GM21529 (cell line): ENCODE results near the gene DSCAML1.
"Not testable (repeated sequence)": the region's sequence is repeated elsewhere in the genome, so short reads cannot be mapped to it uniquely, and the experiment has no call there.

ENCODE experiments used
- ATAC-seq: cut with Tn5 transposase; IDR thresholded peaks from one replicate; pipeline ENCODE4 v1.9.1; 2021; ENCODE audit not compliant: unreplicated experiment

DSCAML1 gene

DNA sequence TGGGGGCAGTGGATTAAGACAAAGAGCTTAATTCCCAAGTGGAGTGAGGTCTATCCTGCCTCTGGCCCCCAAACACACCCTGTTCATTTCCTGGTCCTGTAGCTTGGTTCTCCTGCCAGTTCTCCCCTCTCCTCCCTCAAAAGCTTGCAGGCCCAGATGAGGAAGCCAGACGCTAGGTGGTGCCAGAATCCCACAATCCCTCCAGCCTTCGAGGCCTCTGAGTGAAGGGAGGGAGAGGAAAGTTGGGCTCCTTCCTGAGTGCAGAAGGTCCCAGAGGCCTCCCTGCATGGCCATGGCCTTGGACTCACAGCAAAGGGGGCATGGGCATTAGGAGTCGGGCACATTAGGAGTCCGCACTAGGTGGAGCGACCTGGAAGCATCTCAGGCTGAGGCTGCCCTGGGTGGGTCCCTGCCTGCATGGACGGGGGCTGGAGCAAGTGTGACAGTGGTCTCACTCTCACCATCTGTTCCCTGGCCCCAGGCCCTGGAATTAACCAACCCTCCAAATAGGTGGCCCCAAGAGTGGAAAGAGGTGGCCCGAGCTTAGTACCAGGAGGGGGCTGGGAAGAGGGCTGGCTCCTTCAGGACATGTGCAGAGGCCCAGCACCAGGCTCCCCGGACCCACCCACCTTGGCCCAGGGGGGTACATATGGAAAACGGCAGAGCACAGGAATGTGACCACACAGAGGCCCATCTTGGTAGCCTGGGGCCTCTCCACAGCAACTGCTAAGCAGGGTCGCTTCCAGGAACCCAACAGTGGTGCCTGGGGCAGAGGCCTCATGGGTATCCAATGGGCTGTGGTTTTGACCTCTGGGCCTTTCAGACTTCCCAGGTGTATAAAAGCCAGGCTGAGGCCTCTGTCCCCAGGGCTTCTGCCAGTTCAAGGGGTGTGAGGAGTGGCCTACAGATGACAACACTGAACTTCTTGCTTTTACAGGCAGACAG lies 22.4 kb upstream of the DSCAML1 start:
- no peak for ATAC-seq

- ATAC-seq = peak; percentile 6
Observed at GRCh38 chr11:117818041-117818873, 21.2 kb upstream of the DSCAML1 start.

DNA sequence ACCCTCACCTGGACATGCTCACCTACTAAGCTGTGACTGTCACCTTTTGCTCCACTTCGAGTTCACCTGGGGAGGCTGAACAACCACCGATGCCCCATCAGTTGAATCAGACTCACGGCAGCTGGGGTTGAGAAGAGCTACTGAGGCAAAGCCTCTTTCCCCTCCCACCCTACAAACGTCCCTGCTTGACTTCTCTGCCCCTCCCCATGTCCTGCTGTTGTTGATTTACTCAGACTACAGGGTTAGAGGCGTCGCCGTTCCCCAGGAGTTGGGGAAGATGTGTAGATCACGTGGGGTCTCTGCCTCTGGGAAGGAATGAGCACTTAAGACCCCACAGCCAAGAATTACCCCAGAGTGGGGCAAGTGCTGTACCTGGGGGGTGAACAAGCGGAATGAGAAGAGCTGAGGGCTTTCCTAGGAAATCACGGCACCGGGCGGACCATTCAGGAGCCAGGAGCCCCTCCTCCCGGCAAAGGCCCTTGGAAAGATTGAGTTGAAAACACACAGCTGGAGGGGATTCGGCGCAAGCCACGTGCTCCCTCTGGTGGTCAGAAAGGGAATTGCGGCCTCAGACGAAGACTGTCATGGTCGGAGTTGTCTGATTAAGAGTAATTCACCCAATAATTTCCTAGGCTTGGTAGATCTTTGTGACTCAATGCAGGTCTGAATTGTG lies 20.5 kb upstream of the DSCAML1 start:
- peak; percentile 28 for ATAC-seq

- no peak for ATAC-seq
Observed at GRCh38 chr11:117816846-117817367, 19.9 kb upstream of the DSCAML1 start.

GRCh38 chr11:117816151-117816741 lies 19.2 kb upstream of the DSCAML1 start:
- no peak for ATAC-seq

DNA sequence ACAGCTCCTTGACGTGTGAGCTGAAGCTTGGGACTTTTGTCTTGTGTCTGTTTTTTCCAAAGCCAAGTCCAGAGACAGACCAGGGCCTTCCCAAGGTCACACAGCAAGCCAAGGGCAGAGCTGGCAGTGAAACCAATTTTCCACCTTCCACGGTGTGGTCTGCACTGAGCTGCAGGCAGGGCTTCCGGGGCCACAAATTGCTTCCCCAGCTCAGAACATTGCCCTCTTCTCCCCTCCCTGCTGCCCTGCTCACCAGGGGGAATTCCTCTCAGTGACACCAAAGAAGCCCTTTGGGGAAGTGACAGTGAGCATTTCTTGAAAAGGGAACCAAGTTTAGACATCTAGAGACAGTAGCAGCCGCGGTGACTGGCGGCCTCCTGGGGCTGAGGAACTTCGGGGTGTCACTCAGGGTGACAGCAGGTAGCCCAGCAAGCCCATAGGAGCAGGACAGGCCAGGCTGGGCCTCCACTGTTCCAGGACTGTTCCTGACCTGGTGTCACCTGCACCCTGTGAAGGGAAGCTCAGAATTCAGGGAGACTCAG lies 18.3 kb upstream of the DSCAML1 start:
- ATAC-seq = peak; percentile 68

DNA sequence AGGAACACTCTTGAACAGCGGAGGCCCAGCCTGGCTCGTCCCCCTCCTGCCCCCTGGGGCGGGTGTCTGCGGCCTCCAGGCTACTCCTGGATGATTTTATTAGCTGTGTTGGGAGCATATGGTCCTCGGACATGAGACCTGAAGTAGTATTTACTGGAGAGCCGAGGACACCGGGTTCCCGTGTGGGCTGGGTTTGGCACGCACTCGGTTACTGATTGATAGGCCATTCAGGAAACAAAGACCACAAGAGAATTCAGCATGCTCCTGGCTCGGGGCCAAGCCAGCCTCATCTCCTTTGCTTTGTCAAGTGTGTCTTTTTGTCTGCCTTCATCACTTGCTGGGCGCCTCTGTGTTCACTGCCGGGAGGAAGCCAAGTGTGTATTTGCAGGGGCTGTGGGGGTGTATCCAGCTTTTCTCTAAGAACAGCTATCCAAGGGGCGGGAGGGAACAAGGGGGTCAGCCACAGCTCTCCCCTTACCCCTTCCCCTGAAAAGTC lies 17.8 kb upstream of the DSCAML1 start:
- peak; percentile 45 for ATAC-seq

GRCh38 chr11:117814204-117814765 lies 17.3 kb upstream of the DSCAML1 start:
- ATAC-seq = no peak

- ATAC-seq = not testable (repeated sequence)
Observed at GRCh38 chr11:117810056-117810451, 13.0 kb upstream of the DSCAML1 start.

GRCh38 chr11:117809236-117810055 lies 12.4 kb upstream of the DSCAML1 start:
- no peak for ATAC-seq

DNA sequence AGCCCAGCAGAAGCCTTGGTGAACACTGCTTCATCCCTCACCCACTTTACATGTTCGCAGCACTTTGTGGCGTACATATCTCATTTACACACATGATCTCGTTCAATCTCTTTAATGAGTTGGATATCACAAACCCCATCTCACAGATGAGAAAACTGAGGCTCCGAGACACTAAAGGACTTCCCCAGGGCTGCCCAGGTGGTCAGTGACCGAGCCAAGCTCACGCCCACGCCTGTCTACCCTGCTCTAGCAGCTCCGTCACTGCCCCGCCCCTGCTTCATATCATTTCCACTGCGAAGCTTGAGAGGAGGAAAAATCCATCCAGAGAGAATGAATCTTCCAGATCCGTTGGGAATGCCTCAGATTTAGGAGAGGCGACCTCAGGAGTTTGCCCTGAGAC lies 11.8 kb upstream of the DSCAML1 start:
- no peak for ATAC-seq

- ATAC-seq = peak; percentile 55
Observed at GRCh38 chr11:117807482-117808327, 10.7 kb upstream of the DSCAML1 start.

GRCh38 chr11:117806846-117807245 lies 9.8 kb upstream of the DSCAML1 start:
- ATAC-seq = no peak

DNA sequence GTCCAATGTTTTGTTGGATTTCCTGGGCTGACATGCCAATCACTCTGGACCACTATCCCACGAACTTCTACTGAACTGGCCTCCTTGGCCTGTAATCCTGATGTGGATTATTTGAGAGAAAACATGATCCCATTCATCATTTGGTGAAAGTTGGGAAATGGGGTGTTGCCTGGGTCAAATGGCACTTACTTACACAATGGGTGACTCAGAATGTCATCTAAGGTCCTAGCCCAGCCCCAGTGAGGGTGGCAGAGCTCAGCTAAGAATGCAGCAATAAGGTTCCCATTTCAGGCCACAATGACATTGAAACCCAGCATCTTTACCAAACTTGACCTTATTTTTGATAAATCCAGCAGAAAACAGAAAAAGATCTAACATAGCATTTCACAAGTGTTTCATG lies 8.0 kb upstream of the DSCAML1 start:
- no peak for ATAC-seq

DNA sequence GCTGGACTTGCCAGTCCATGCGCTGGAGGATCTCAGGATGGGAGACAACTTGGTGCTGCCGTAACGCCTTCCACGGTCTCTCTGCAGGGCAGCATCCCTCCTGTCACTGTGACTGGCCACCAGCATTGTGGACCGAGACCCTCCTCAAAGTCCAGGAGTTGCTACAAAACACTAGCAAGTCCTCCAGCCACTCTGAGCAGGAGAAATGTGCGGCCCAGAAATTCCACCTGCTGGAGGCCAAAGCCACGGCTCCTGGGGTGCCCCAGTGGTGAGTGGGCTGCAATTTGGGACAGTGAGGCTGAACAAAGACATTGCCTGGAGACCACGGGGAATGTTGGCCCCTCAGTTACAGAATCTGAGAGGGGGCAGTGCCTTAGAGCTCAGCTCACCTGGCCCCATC lies 6.9 kb upstream of the DSCAML1 start:
- no peak for ATAC-seq

GRCh38 chr11:117799634-117800033 lies 2.6 kb upstream of the DSCAML1 start:
- ATAC-seq = no peak

GRCh38 chr11:117796456-117796871 lies 552 bp downstream of the DSCAML1 start:
- ATAC-seq = no peak
